Body of pancreas (tissue), 4 donors: ENCODE measurements around the gene TPD52L2.

Experiments
- CTCF ChIP-seq, 7 experiments: fragments of 450-650 bp in 4 of 7; fragments of 200-600 bp in 3 of 7; sonication (generic) in 3 of 7; IDR thresholded peaks; one replicate each; pipeline ENCODE4 v1.5.1; 2016 to 2019; ENCODE audit warnings: antibody characterized with exemption in 7 of 7
- POLR2A ChIP-seq, 3 donors: fragments of 450-650 bp; IDR thresholded peaks; one replicate each; pipeline ENCODE4 v1.6.1; 2016; ENCODE audit warnings: antibody characterized with exemption in 3 of 3, mild to moderate bottlenecking in 2 of 3

GRCh38 chr20:63923651-63924050 is 58.6 kb downstream of the TPD52L2 start:
- TF ChIP-seq CTCF (IDR thresholded peaks at IDR 0.05) (no peak), POLR2A (IDR thresholded peaks at IDR 0.05) (no peak)
